ENCODE measurements around the gene MFGE8.
"Not testable (repeated sequence)": the region's sequence is repeated elsewhere in the genome, so short reads cannot be mapped to it uniquely, and the experiment has no call there.

MFGE8 gene

DNA sequence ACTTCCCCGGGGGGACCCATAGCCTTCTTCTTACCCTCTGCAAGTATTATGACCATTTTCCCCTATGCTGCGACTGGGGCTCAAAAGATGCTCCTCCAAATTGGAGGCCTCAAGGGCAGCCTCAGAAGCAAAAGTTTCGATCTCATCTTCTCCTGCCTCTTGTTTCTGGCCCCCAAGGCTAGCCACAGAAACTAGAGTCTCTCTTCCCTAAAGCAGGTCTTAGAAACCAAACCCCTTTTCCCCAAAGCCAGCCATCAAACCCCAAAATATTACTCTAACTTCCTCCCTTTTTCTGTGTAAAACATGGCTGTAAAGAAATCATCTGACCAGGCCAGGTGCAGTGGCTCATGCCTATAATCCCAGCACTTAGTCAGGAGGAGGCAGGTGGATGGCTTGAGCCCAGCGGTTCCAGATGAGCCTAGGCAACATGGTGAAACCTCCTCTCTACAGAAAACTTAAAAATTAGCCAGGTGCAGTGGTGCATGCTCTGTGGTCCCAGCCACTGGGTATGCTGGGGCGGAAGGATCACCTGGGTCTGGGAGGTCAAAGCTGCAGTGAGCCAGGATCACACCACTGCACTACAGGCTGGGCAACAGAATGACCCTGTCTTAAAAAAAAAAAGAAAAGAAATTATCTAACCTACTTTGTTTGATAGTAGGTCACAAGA, 36.7 kb upstream of the MFGE8 start:
- in situ Hi-C loops (cut with MboI; ENCODE audit: low sequenced_read_pairs, unreplicated experiment) = no loop called here
- TF ChIP-seq, protein P1, sequence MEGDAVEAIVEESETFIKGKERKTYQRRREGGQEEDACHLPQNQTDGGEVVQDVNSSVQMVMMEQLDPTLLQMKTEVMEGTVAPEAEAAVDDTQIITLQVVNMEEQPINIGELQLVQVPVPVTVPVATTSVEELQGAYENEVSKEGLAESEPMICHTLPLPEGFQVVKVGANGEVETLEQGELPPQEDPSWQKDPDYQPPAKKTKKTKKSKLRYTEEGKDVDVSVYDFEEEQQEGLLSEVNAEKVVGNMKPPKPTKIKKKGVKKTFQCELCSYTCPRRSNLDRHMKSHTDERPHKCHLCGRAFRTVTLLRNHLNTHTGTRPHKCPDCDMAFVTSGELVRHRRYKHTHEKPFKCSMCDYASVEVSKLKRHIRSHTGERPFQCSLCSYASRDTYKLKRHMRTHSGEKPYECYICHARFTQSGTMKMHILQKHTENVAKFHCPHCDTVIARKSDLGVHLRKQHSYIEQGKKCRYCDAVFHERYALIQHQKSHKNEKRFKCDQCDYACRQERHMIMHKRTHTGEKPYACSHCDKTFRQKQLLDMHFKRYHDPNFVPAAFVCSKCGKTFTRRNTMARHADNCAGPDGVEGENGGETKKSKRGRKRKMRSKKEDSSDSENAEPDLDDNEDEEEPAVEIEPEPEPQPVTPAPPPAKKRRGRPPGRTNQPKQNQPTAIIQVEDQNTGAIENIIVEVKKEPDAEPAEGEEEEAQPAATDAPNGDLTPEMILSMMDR (IDR thresholded peaks at IDR 0.05; ENCODE audit: borderline replicate concordance, control extremely low read depth, extremely low read depth, insufficient read depth, missing control alignments) = no peak
- DNase-seq (ENCODE audit: low spot score) = no peak

DNA sequence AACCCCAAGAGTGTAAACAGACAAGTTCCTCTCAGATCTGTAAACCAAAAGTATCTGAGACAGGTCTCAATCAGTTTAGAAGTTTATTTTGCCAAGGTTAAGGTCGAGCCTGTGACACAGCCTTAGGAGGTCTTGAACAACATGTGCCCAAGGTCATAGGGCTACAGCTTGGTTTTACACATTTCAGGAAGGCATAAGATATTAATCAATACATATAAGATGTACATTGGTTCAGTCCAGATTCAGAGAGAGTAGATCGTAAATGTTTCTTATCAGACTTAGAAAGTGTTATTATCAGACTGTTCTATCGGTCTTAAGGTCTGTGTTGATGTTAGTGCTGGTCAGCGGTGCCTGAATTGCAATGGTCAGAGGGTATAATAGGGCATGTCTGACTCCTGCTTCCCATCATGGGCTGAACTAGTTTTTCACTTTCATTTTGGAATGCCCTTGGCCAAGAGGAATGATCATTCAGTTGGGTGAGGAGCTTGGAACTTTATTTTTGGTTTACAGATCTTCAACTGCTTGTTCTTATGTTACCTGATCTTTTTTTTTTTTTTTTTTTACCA, 27.0 kb upstream of the MFGE8 start:
- in situ Hi-C loops (cut with MboI; ENCODE audit: low sequenced_read_pairs, unreplicated experiment) = no loop called here
- no peak for DNase-seq (ENCODE audit: low spot score)
- TF ChIP-seq, protein P1 (IDR thresholded peaks at IDR 0.05; ENCODE audit: borderline replicate concordance, control extremely low read depth, extremely low read depth, insufficient read depth, missing control alignments) = no peak

DNA sequence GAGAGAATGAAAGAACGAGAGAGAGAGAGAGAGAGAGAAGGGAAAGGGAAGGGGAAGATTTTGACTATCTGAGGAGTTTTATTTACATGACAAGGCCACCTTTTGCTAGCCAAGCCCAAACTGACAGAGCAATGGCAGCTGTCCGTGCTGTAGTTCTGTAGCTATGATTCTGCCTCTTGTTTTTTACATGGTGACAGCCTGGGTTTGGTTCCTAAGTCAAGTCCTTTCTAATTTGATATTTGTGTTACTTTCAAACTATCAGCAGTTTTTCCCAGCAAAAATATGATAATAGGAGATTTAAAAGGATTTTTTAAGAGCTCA, 26.3 kb upstream of the MFGE8 start:
- TF ChIP-seq, protein P1 (IDR thresholded peaks at IDR 0.05; ENCODE audit: borderline replicate concordance, control extremely low read depth, extremely low read depth, insufficient read depth, missing control alignments) = no peak
- DNase-seq (ENCODE audit: low spot score) = no peak
- in situ Hi-C loops (cut with MboI; ENCODE audit: low sequenced_read_pairs, unreplicated experiment) = no loop called here

DNA sequence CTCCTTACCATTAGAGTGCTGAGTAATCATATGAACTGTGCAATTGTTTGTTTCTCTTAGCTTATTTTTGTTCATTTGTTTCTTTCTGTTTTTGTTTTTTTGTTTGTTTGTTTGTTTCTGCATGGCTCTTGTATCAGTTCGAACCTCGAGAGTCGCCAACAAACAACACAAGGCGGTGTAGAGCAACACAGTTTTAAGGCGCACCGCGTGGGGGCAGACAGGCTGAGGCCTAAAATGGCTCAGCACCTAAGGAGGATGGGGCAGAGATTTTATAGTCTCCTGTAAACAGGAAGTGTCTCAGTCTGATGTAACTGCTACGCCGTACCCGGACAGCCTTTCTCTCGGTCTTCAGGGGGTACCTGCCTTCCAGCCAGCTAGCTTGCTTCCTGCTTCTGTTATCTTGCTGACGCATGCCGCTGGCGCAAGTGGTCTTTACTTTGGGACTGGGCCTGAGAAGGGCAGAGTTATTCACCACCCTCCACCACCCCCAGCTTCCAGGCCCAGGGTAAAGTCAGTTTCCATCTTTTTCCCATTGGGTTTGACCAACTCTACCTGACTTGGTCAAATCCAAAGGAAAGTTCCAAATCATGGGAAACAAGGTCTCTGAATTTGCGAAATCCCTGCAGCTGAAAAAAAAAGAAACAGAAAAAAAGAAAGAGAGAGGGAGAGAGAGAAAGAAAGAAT, 25.8 kb upstream of the MFGE8 start:
- in situ Hi-C loops (cut with MboI; ENCODE audit: low sequenced_read_pairs, unreplicated experiment) = no loop called here
- no peak for DNase-seq (ENCODE audit: low spot score)
- TF ChIP-seq, protein P1 (IDR thresholded peaks at IDR 0.05; ENCODE audit: borderline replicate concordance, control extremely low read depth, extremely low read depth, insufficient read depth, missing control alignments) = no peak

DNA sequence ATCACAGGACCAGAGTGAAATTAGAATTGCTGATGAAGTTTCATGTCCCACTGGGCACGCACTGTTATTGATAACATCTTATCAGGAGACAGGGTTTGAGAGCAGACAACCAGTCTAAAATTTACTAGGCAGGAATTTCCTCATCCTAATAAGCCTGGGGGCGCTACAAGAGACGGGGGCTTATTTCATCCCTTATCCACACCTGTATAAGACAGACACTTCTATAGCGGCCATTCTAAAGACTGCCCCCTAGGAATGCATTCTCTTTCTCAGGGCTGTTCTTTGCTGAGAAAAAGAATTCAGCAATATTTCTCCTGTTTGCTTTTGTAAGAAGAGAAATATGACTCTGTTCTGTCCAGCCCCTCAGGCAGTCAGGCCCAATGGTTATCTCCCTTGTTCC, 21.3 kb upstream of the MFGE8 start:
- in situ Hi-C loops (cut with MboI; ENCODE audit: low sequenced_read_pairs, unreplicated experiment); DNase-seq (ENCODE audit: low spot score): not testable (repeated sequence)

DNA sequence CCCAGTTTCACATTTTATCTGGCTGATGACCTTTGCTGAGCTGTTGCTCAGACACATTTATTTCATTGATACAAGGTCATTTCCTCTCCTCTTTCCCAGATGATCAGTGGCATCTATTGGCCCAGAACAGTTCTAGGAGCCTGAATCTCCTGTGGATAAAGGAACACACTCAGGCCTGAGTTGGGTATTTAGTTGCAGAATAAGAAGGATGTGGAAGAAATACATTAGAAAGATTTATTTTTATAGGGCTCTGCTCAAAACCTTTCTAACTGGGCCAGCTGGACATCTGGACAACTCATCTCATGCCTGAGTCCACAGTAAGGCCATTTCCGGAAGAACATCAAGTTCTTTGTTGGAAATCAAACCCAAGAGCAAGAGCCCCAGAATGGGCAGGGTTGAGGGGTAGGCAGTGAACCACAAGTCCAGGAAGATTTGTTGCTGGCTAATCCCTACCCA, 19.7 kb upstream of the MFGE8 start:
- in situ Hi-C loops (cut with MboI; ENCODE audit: low sequenced_read_pairs, unreplicated experiment) = no loop called here
- no peak for DNase-seq (ENCODE audit: low spot score)
- TF ChIP-seq, protein P1 (IDR thresholded peaks at IDR 0.05; ENCODE audit: borderline replicate concordance, control extremely low read depth, extremely low read depth, insufficient read depth, missing control alignments) = no peak

DNA sequence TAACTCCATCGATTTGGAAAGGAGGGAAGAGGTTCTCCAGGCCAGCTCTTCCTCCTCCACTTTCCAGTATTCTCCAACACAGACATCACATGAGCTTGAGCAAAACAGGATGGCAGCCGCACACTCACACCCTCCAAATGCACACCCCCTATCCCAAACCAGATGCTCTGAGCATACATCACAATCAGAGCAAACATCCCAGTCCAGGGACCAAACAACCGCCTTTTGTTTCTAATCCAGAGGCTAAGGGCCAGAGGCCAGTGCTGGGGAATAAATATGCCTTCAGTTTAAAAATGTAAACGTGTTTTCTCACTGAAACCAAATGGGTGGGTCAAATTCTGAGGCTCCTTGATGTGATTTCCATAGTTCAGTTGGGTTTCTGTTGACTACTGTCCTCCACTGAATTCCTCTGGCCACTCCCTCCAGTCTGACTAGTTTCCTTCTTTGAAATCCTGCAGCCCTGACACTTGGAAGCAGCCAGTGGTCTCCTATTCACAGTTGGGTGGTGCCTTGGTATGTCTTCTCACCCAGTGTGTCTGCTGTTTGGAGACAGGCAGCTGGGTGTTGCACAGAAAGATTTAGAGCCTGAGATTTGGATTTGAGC, 19.2 kb upstream of the MFGE8 start:
- TF ChIP-seq, protein P1 (IDR thresholded peaks at IDR 0.05; ENCODE audit: borderline replicate concordance, control extremely low read depth, extremely low read depth, insufficient read depth, missing control alignments) = no peak
- in situ Hi-C loops (cut with MboI; ENCODE audit: low sequenced_read_pairs, unreplicated experiment) = no loop called here
- DNase-seq (ENCODE audit: low spot score) = no peak
